Right atrium auricular region (tissue), 2 donors: ENCODE results near the gene PRRG3. TPM values are rescaled to one million over a fixed set of nuclear protein-coding genes. Genes with fewer than 3 reads are reported as not detected.

ENCODE experiments used
- DNase-seq: peaks from one replicate; pipeline ENCODE4 v3.0.0-alpha.2; 2019; ENCODE audit warnings: low spot score
- H3K27ac ChIP-seq, 2 donors: fragments of 200-600 bp; sonication (generic); 1 replicate in 1 of 2; 2 replicates in 1 of 2; pipeline ENCODE4 v1.5.1; 2016 to 2019
- H3K27me3 ChIP-seq, 2 donors: fragments of 200-600 bp; sonication (generic); one replicate each; pipeline versions ENCODE4 v1.5.1 to v1.6.0; 2017 to 2019
- H3K36me3 ChIP-seq: fragments of 200-600 bp; sonication (generic); one replicate; pipeline ENCODE4 v1.5.1; 2016
- H3K4me1 ChIP-seq, 2 donors: fragments of 200-600 bp; sonication (generic); one replicate each; pipeline versions ENCODE4 v1.5.1 to v1.6.0; 2017 to 2019
- H3K4me3 ChIP-seq, 2 donors: fragments of 200-600 bp; sonication (generic); 1 replicate in 1 of 2; 2 replicates in 1 of 2; pipeline ENCODE4 v1.5.1; 2017 to 2019; ENCODE audit warnings: mild to moderate bottlenecking in 1 of 2, moderate library complexity in 1 of 2
- H3K9me3 ChIP-seq, 2 donors: fragments of 200-600 bp; sonication (generic); one replicate each; pipeline ENCODE4 v1.5.1; 2019
- CTCF ChIP-seq, 2 donors: fragments of 200-600 bp; sonication (generic); IDR thresholded peaks; one replicate each; pipeline ENCODE4 v1.5.1; 2019; ENCODE audit warnings: antibody characterized with exemption in 2 of 2
- total RNA-seq, 2 donors: library from RNA; depleted of rRNA; stranded (reverse); fragments of >200 nt; gene quantifications; one replicate each; pipeline ENCODE4 v1.1.0, GENCODE V29; 2016

The PRRG3 gene
- total RNA-seq, 2 donors from 2014 or later: 0.08 to 1.7 TPM

- Histone ChIP-seq H3K27me3 (no peaks in the 10 kb centered on the region), H3K4me1 (no peaks in the 10 kb centered on the region), H3K36me3 (no peaks in the 10 kb centered on the region), H3K27ac (no peak overlapping the region), H3K9me3 (peaks cover 0 to 7% of the 10 kb centered on the region in 2 donors), H3K4me3 (no peak overlapping the region)
- no peak for DNase-seq
- no peak for TF ChIP-seq CTCF (IDR thresholded peaks at IDR 0.05)
Measured at GRCh38 chrX:151737494-151737893, 42.2 kb downstream of the PRRG3 start.

GRCh38 chrX:151738751-151739150 lies 43.5 kb downstream of the PRRG3 start:
- Histone ChIP-seq H3K36me3 (no peaks in the 10 kb centered on the region), H3K27me3 (no peaks in the 10 kb centered on the region), H3K4me3 (no peak overlapping the region), H3K9me3 (peaks cover 0 to 7% of the 10 kb centered on the region in 2 donors), H3K4me1 (no peaks in the 10 kb centered on the region), H3K27ac (no peak overlapping the region)
- no peak for TF ChIP-seq CTCF (IDR thresholded peaks at IDR 0.05)
- DNase-seq: no peak

- no peaks in the 10 kb centered on the region for H3K4me1 ChIP-seq
- H3K27me3 ChIP-seq: no peaks in the 10 kb centered on the region
- H3K36me3 ChIP-seq: no peaks in the 10 kb centered on the region
- H3K9me3 ChIP-seq: peaks cover 0 to 7% of the 10 kb centered on the region in 2 donors
- no peak for DNase-seq
- TF ChIP-seq CTCF (IDR thresholded peaks at IDR 0.05): no peak
- no peak overlapping the region for H3K4me3 ChIP-seq
- H3K27ac ChIP-seq: no peak overlapping the region
Measured at GRCh38 chrX:151741606-151742005, 46.3 kb downstream of the PRRG3 start.

- H3K4me3 ChIP-seq: no peak overlapping the region
- no peaks in the 10 kb centered on the region for H3K27me3 ChIP-seq
- no peaks in the 10 kb centered on the region for H3K36me3 ChIP-seq
- DNase-seq: no peak
- H3K4me1 ChIP-seq: no peaks in the 10 kb centered on the region
- no peak for TF ChIP-seq CTCF (IDR thresholded peaks at IDR 0.05)
- no peak overlapping the region for H3K27ac ChIP-seq
- H3K9me3 ChIP-seq: peaks cover 0 to 7% of the 10 kb centered on the region in 2 donors
Measured at GRCh38 chrX:151742311-151742710, 47.1 kb downstream of the PRRG3 start.

GRCh38 chrX:151743651-151744470 lies 48.6 kb downstream of the PRRG3 start:
- Histone ChIP-seq H3K27ac (no peak overlapping the region), H3K36me3 (no peaks in the 10 kb centered on the region), H3K4me3 (no peak overlapping the region), H3K4me1 (no peaks in the 10 kb centered on the region), H3K9me3 (peaks cover 0 to 7% of the 10 kb centered on the region in 2 donors), H3K27me3 (no peaks in the 10 kb centered on the region)
- DNase-seq: no peak
- no peak for TF ChIP-seq CTCF (IDR thresholded peaks at IDR 0.05)
